Stimulated activated CD8-positive, alpha-beta memory T cell treated with anti-CD3 and anti-CD28 coated beads, Interleukin-7, amount 100 ng/mL, for 48 hours (primary cell): ENCODE measurements around the gene RAP1GAP.

Source experiments
- DNase-seq, 2 donors: peaks; one replicate each; pipeline ENCODE4 v3.0.0-alpha.2; 2020; ENCODE audit warnings: low read depth in 1 of 2; ENCODE audit errors: extremely low read depth in 1 of 2

Gene RAP1GAP

DNA sequence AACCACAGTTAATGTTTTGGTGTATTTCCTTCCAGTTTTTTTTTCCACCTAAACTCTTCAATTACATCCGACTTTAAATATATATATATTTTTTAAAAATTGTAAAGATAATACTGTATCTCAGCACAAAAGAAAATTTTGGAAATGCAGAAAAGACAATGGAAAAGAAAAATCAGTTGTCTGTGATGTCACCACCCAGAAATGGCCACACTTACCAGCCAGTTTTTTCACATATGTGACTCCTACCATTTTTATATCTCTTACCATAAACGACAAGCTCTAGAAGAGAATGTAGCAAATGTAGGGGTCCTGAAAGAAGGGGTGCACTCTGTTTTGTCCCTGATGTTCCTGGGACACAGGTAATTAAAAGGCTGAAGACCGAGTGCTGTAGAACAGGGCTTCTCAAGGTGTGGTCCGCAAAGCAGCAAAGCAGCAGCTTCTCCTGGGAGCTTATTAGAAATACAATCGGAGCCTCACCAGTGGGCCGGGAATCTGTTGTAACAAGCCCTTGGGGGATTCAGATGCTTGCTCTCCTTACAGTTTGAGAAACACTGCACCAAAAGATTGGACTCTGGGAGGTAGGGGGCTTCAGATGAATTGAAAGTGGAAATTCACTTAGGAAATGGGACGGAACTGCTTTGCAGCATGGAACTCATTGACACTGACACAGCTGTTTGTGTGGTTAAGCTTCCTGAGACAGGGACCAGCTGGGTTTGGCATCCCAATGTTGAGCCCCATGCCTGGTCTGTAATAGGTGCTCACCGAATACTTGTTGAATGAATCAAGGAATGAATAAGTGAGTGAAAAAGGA lies 115.8 kb downstream of the RAP1GAP start:
- no peak for DNase-seq

DNA sequence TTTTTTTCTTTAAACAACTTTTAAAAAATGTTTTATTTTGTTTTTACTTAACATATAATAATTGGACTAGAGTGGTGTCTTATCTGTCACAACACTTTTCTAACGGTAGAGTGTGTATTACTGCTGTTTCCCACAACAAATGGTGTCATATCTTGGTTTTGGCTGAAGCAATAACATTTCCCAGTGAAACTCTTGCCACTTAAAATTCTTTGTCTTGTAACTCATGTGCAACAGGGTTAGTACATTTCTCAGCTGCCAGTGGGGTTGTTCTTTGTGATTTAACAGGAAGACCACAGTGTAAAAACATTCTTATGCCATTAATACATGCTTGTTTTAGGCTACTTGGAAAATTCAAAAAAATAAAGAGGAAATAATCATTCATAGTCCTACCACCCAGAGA lies 116.4 kb downstream of the RAP1GAP start:
- DNase-seq: no peak

DNA sequence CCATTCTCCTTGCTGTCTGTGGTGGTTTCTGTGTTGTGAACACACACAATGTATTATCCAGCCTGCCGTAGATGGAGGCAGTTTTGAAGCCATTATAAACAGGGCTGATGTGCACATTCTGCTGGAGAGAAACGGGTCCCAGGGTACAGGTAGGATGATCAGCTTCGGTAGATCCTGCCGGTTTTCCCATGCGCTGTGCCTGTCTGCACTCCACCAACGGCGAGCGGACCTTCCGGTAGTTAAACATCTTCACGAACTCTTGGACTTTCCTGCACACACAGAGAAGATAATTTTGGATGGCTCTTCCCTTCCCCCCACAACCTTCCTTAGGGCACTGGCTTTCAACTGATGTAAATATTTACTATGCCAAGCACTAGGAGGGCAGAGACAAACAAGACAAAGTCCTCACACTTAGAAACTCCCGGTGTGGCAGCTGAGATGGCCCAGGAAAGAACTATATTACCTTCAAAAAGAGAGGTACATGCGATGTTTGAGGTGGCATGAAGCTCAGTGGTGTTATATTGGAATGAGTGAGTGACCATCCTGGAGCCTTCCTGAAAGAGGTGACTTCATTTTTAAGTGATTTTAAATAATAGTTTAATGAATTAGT lies 118.2 kb downstream of the RAP1GAP start:
- DNase-seq: no peak

DNA sequence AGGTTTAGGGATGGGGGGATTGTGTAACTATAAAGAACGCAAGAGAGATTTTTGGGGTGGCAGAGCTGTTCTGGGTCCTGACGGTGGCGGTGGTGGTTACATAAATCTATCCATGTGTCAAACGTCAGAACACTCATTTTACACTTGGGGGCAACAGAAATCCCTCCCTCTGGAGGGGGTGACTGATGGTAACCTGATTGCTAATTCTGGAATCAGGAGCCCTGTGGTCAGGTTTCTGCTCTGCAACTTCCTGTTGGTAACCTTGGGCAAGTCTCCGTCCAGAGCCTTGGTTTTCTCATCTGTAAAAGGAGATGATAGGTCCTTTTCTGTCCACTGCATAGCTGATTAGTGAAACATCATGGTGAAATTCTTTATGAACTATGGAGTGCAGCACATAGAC lies 119.1 kb downstream of the RAP1GAP start:
- DNase-seq: no peak

DNA sequence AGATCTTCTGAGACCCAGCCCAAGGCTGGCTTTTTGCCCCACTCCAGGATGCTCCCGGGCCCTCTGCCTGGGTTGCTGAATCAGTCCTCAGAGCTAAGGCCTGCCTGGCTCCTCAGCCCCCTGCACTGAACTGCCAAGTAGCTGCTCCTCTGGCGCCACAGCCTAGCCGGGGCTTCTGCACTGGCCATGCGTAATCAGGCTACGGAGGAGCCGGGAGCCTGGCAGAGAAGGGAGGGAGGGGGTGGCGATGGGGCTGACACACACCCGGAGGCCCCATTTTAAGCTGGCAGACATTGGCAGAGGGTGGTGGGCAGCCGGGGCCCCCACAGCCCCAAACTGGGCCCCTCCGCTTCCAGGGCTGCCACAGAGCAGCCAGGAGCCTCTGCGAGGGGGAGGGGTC lies 121.3 kb downstream of the RAP1GAP start:
- DNase-seq: no peak
